Aorta (tissue), 4 donors: Measurements from ENCODE around the gene PDE8A. TPM values are rescaled to one million over a fixed set of nuclear protein-coding genes. Genes with fewer than 3 reads are reported as not detected.

Source experiments
- polyA plus RNA-seq, 2 donors: library from polyadenylated mRNA; stranded (reverse); fragments of 200-250 nt; gene quantifications; one replicate each; pipeline ENCODE4 v1.2.3, GENCODE V29; 2013
- total RNA-seq, 2 donors: library from RNA; stranded (reverse); fragmentation: NEBNext Ultra II Directional; extraction: Animal tissue kit (Norgen Biotek cat#: 25700); gene quantifications; one replicate each; pipeline ENCODE4 v1.2.1, GENCODE V29; 2021
- donor health status: healthy with polysubstance abuse.
- donor health status: Bipolar disorder and iron deficiency.
- donor health status: DM: no; HTN: no; CAD: no.
- donor health status: DM: yes; HTN: yes; CAD: no.

PDE8A gene
- total and polyA plus RNA-seq, 4 donors: 8.5 to 71.1 (median 46.6) TPM

Other genes with a start within 250 kb of the PDE8A start
- gene ZNF592, start 233.3 kb upstream of the PDE8A start, total RNA-seq: 10 to 100 TPM; 27.8 to 35.8 TPM
- 10 to 100 TPM in 1 of 2 donors, 1 to 10 TPM in 1; 6.8 to 10.6 TPM for gene ZNF592, start 233.3 kb upstream of the PDE8A start, polyA plus RNA-seq
- 10 to 100 TPM; 77.0 to 86.8 TPM for gene ALPK3, start 164.5 kb upstream of the PDE8A start, total RNA-seq
- 10 to 100 TPM in 1 of 2 donors, 1 to 10 TPM in 1; 6.8 to 11.1 TPM for gene ALPK3, start 164.5 kb upstream of the PDE8A start, polyA plus RNA-seq
- 1 to 10 TPM; 2.0 to 4.1 TPM for gene SLC28A1, start 97.2 kb upstream of the PDE8A start, total RNA-seq
- 1 to 10 TPM in 1 of 2 donors, under 1 TPM in 1; 0.97 to 2.8 TPM for gene SLC28A1, start 97.2 kb upstream of the PDE8A start, polyA plus RNA-seq